Measurements from ENCODE around the gene SH3GL3.

Gene SH3GL3

DNA sequence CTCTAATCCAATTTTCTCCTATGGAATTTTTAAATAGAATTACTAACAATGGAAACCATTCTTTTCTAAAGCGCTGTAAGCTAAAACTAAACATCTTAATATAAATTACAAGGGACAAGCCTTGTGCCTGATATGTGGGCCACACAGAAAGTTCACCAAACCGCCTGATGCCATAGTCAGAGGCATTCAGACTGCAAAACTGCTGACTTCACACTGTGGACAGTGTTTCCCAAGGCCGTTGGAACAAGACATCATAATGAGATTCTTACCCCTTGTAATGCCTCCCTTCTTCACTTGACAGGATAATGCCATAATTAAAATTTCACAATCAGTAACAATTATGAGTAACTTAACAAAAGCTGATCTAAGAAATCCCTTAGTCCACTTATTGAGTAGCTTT is 14.9 kb downstream of the SH3GL3 start:
- no peak for DNase-seq (ENCODE audit: low spot score)

DNA sequence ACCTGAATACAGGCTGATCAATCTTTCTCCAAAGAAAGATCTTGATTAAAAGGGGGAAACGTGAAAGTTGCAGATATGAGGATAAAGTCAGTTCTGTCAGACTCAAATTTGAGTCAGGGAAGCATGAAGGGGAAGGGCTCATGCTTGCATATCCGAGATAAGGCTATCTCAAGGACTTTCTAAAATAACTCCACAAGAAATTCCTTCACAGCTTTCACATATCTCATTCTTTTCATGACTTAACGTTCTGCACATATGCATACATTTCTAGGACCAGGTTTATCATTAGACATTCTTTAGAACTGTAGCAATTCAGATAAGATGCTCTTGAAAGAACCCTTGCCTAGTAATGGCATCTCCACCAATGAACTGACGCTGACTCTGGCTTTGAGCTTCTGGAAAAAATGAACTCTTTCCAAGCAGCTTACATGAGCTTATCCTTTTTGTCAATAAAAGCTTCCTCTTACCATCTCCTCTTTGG is 15.9 kb downstream of the SH3GL3 start:
- DNase-seq (ENCODE audit: low spot score) = no peak

DNA sequence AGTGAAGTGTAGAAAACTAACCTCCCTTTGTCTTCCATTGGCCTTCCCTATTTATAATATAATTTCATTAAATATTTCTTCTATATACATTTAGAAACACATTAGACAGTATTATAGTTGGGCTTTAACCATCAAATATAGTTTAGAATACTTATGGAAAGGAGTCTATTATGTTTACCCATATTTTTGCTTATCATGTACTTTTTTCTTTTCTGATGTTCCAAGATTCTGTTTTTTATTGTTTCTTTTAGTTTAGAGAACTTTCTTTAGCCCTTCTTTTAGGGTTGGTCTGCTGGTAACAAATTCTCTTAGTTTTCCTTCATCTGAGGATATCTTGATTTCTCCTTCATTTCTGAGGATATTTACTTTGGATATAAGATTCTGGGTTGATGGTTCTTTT is 23.7 kb downstream of the SH3GL3 start:
- no peak for DNase-seq (ENCODE audit: low spot score)

DNA sequence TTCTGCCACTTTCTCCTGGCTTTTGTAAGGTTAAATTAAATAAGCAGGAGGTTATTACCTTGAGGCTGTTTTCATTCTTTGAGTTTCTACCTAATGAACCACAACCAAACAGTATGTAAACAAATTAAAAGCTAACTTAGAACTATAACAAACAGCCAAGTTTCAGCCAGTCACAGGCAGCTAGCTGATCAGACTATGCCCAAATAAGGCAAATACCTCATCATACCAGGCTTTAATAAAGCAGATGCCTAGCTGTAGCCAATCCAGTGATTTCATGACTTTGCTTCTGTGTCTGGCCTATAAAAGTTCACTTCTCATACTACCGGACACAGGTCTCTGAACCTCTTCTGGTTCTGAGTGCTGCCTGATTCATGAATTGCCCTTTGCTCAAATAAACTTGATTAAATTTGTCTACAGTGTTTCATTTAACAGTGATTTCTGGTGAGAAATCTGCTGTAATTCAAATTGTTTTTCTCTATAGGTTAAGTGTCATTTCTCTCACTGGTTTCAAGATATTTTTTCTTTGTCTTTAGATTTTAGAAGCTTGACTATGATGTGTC is 24.2 kb downstream of the SH3GL3 start:
- no peak for DNase-seq (ENCODE audit: low spot score)

DNA sequence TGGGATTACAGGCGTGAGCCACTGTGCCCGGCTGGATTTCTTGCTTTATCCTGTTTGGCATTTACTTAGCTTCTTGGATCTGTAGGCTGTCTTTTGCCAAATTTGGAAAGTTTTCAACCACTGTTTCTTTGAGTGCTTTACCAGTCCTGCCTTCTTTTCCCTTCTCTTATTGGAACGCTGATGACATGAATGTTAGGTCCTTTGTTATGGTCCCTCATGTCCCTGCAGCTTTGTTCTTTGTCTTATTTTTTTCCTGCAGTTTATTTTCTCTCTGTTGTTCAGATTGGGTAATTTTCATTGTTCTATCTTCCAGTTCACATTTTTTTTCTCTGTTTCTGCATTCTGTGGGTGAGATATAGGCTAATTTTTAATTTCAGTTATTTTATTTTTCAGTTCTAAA is 25.0 kb downstream of the SH3GL3 start:
- DNase-seq (ENCODE audit: low spot score) = no peak

DNA sequence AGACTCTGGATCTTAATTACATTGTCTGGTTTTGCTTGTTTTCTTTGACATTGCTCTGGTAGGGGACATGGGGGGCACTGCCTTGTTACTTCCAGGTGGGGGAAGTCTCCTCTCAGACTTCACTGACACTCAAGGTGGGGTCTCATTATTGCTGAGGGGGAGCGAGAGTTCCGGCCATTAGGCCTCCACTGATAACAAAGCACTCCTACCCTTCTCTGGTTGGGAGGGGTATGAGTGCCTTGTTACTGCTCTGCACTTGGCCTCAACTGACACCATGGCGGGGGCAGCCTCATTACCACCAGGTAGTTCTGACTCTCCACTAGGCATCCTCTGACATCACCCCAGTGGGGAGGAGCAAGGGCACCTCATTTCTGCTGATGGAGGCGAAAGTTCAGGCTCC is 25.7 kb downstream of the SH3GL3 start:
- DNase-seq (ENCODE audit: low spot score) = no peak

DNA sequence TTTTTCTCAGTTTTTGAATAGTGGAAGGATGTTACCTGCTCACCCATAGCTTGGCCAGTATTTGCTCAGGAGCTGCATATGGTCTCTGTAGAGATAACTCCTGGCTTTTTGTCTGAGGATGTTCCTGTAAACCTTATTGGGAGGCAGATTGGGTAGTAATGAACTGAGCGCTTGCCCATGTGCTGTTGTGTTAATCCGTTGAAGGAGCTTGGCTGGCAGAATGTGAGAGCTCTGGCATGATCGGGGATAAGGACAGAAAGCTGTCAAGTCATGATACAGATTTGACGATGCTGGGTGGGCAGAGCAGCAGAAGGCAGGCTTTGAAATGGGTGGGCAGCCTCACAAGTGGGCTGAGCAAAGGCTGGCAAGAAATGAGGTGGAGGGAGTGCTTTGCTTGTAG is 27.4 kb downstream of the SH3GL3 start:
- no peak for DNase-seq (ENCODE audit: low spot score)

DNA sequence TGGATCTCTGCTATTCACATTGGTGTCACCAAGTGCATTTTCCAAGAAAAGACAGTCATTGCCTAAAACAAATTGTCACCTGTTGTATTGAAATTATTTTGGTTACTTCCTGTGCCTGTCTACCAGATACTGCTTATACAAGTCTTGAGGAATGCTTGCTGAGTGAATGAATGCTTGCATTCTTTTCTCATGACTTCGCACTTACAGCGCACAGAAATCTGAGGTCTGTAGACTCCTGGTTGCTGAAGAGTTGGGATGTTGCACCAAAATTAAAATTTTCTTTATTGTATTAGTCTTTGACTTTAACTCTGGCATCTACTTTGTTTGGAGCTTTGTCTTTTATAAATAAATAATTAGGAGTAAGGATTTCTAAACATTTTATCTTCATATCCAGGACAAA is 28.4 kb downstream of the SH3GL3 start:
- DNase-seq (ENCODE audit: low spot score) = no peak

DNA sequence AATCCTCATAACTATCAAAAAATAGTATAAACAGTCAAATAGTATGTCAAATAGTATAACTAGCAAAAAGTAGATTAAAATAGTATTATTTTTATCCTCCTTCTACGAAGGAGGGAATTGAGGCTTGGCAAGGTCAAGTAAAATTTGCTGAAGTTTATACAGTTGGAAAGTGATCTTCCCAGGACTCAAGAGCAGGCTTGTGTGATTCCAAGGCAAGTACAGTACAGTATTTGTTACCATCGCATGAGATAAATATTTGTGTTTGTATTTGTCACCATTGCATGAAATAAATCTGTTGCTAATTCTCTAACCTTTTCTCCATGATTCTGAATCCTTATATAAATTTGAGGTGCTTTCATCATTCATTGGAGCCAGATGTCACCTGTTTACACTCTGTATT is 28.9 kb downstream of the SH3GL3 start:
- DNase-seq (ENCODE audit: low spot score) = no peak

DNA sequence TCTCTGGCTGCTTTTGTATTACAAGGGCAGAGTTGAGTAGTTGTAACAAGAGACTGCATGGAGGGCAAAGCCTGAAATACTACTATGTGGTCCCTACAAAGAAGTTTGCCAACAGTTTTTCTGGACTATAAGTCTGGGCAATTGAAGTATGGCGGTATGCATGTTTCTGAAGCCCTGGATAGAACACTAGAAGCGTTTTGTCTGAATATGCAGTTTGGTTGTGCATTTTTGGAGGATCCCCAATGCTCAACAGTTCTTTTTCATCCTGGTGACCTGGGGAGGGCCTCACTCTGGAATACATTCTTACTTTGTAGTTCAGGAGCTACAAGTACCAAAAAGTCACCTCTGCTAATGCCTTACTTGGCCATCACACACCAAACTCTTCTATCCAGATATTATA is 29.6 kb downstream of the SH3GL3 start:
- DNase-seq (ENCODE audit: low spot score) = no peak

DNA sequence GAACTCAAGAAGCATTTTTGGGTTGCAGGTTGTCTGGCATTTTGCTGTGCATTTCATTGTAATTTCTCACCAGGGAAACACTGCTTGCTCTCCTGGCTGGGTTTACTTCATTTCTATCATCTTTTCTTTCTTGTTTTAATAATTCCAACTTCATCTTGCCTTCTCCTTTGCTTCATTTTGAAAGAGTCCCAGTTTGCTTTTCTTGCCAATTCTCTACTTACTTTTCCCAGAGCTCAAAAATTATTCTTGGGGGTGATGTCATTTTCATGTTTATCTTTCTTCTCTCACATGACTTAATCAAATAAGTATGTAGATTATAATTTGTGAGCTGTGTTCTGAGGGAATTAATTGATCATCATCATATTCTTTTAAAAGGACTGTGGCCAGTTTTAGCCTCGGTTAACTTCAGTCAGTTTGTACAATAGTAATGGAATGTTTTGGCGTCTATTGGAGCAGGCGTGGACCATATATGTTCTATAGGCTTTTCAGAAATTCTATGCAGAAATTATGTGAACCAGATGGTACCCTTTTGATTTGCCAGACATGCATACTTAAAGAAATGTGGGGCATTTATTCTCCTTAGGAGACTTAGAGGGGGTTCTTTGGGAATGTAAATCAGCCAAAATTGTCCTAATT is 30.1 kb downstream of the SH3GL3 start:
- no peak for DNase-seq (ENCODE audit: low spot score)

DNA sequence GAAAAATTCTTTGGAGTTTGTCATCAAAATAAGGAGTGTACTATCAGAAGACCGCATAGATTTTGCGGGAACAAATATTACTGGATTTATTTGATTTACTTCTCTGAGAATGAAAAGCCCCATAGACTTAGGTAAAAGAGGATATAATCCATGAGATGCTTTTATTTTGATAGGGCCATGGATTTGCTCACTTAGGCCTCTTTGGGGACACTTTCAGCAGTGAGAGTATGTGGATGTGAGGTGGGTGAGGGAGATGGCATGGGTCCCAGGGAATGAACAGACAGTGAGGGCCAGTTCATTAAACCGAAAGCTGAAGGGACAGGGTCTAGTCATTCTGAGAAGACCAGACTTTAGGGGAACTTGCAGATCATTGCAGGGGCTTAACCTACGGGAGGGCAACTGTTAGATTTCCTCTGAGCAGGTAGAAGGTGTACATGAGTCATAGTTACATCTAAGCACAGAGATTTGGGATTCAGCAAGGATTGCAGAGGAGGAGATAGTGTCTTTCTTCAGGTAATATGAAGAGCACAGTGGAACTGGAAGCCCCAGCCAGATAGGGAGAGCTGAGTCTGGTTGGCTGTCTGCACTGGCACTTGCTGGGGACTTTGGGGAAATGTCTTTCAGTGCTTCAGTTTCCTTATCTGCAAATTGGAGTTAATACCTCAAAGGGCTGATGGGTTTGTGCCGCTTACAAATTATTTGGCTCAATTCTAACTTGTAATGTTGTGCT is 30.8 kb downstream of the SH3GL3 start:
- no peak for DNase-seq (ENCODE audit: low spot score)

DNA sequence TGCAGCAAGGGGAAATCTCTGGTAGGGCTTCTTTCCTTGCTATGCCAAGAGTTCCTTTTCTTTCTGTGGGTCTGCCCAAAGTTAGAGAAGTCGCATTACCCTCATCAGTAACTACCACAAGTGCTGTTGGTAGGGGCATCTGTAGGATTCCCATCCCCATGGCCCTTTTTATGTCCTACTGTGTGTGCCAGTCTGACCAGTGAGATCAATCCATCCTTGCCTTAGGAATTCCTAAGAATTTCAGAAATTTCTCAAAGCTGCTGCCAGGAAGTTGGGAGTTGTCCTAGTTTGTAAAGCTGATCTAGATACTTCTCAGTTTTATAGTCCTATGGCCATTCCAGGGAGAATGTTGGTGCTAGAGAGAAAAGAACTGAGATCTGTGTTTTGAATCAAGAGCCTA is 36.5 kb downstream of the SH3GL3 start:
- DNase-seq (ENCODE audit: low spot score) = no peak

DNA sequence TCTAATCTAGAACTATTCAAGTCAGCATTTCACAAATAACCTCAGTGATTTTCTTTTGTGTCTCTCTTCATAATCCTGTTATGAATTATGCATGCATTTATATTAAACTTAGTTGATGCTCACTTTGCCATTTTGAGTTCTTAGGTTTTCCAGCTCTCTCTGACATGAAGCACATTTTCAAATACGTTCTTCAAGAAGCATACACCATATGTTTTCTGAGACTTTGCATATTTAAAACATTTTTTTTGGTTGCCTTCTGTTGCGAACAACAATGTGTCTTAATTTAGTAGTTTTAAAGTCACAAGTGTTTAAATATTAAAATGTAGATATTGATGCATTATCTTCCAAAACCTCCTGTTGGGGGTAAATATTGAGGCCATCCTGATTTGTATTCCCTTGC is 37.5 kb downstream of the SH3GL3 start:
- no peak for DNase-seq (ENCODE audit: low spot score)

DNA sequence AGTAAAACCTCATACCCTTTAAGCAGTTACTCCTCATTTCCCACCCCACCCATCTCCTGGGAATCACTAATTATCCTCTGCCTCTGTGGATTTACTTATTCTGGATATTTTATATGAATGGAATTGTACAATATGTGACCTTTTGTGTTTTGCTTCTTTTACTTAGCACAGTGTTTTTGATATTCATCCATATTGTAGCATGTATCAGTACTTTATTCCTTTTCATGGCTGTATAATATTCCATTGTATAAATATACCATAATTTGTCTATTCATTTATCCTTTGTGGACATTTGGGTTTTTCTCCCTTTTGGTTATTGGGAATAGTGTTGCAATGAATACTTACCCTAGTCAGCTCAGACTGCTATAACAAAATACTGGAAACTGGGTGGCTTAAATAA is 39.2 kb downstream of the SH3GL3 start:
- DNase-seq (ENCODE audit: low spot score) = no peak

DNA sequence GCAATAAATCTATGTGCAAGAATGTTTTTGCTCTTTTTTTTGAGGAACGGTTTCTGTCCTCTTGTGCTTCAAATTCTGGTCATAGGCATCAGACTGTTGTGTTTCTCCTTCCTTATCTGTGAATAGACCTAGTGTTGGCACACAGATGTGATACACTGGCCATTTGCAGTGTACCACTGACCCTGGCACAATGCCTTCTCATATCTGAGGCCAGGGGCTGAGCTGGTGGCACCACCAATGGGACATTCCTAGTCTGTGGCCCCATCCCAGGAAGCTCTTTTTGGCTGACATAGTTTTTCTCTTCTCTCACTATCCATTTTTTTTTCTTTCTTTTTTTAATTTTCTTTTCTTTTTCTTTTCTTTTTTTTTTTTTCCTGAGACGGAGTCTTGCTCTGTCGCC is 40.4 kb downstream of the SH3GL3 start:
- DNase-seq (ENCODE audit: low spot score) = no peak

DNA sequence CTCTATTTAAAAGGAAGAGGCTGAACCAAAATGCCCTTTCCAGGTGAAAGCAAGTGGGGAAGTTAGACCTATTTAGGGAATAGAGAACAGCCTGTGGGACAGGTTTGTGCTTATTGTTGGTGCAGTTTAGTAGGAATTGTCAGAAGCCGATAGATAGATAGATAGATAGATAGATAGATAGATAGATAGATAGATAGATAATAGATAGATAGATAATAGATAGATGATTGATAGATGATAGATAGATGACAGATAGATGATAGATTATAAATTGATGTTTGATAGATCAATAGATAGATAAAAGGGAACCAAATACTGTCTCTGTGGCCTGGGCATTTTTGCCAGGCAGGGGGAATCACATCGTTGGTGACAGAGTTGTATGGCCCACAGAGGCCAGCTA is 42.5 kb downstream of the SH3GL3 start:
- DNase-seq (ENCODE audit: low spot score) = no peak

DNA sequence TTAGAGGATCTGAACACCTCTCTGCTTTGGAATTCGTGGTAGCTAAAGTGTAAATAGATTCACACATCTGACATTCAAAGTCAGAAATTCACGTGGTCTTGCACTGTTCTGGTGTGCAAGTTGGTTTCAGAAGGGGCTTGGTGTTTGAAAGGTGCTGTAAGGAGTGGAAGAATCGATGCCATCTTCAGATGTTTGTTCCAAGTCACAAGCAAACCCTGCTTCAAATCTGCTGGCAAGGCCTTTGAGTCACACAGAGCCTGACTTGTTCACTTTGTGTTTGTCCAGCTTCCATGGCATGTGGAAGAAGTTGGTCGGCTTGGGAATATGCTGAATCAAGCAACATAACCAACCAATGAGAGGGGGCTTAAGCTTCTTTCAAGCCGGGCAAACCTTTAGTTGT is 44.3 kb downstream of the SH3GL3 start:
- no peak for DNase-seq (ENCODE audit: low spot score)

DNA sequence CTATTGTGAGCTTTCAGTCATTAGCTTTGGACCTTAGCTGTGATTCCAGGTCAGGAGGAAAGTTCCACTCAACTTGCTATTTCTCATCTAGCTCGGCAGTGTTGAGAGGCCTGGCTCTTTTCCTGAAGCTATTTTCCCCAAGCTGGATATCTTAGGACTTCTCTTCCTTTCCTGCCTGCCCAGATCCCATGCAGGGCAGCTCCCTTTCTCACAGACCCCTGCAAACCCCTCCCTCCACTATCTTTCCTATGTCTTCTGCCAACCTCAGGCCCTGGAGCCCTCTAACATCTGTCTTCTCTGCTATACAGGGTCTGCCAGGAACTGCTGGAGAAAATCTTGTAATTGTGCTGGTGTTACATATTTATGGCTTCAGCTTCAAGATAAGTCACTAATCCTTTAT is 49.6 kb downstream of the SH3GL3 start:
- DNase-seq (ENCODE audit: low spot score) = no peak

DNA sequence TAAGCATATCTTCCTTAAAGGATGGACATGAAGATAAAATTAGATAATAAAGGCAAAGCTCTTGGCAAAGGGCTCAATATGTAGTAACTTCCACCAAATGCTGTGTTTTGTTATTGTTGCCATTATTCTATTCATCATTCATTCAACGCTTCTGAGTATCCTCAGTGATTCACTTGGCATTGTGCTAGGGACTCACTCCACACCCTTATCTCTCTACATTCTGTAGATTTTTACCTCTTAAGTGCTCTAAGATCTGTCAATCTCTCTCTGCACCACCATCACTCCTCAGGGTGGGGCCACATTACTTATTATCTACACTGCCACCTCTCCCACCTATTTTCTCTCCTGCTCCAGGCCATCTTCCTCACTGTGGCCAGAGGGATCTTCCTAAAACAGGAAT is 51.2 kb downstream of the SH3GL3 start:
- no peak for DNase-seq (ENCODE audit: low spot score)

DNA sequence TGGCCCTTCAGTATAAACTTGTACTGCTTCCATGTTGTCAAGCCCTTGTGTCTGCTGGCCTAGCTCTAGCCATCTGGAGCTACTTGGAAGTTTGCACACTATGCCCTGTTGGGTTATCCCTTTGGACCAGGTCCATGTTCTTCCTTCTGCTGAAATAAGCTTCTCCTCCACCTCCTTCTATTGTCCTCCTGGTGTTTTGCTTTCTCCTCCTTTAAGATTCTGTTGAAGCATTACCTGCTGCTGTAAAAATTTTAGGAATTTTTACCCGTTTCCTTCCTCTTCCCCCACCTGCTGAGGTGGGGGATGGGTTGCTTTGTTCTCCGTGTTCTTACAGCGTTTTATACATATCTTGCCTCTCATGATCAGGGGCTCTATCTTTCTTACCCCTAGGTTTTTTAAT is 51.7 kb downstream of the SH3GL3 start:
- no peak for DNase-seq (ENCODE audit: low spot score)

DNA sequence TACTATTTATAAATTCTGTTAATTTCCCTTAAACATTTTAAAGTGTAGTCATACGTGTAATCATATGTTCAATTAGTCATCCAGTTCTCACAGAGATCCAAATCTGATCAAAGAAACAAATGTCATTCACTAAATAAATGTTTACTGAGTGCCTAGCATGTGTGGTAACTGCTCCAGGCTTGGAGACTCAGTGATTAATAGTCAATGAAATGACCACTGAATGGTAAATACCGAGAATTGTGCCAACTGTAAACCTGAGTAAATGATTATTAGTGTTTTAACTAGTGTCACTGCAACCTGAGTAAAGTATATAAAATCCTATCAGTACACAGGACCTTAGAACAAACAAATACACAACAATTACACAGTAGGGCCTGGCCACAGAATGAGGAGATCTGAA is 52.3 kb downstream of the SH3GL3 start:
- DNase-seq (ENCODE audit: low spot score) = no peak
